Measurements from ENCODE around the gene IL17RA.

Gene IL17RA

GRCh38 chr22:17140022-17140421, 55.2 kb downstream of the IL17RA start:
- H3K9ac ChIP-seq = no peak overlapping the region
- no peaks in the 10 kb centered on the region for H3K4me1 ChIP-seq
- no peak overlapping the region for H3K4me3 ChIP-seq (ENCODE audit: low read depth, low read length)
- H3K36me3 ChIP-seq (ENCODE audit: control insufficient read depth, insufficient read depth, low read length) = no peaks in the 10 kb centered on the region
- H3K27ac ChIP-seq = no peak overlapping the region
- H3K27me3 ChIP-seq (ENCODE audit: control insufficient read depth, insufficient read depth, low read length) = no peaks in the 10 kb centered on the region
- H3K4me2 ChIP-seq (ENCODE audit: low read length) = no peak overlapping the region
- H2AFZ ChIP-seq = no peak overlapping the region
- no peaks in the 10 kb centered on the region for H3K79me2 ChIP-seq
- TF ChIP-seq CTCF (IDR thresholded peaks at IDR 0.05) = no peak
- H3K9me3 ChIP-seq (ENCODE audit: control insufficient read depth, low read length) = no peaks in the 10 kb centered on the region

- Histone ChIP-seq H3K9me3 (ENCODE audit: control insufficient read depth, low read length) (no peaks in the 10 kb centered on the region), H3K27me3 (ENCODE audit: control insufficient read depth, insufficient read depth, low read length) (no peaks in the 10 kb centered on the region), H3K36me3 (ENCODE audit: control insufficient read depth, insufficient read depth, low read length) (no peaks in the 10 kb centered on the region), H3K4me1 (no peaks in the 10 kb centered on the region), H3K27ac (no peak overlapping the region), H3K79me2 (no peaks in the 10 kb centered on the region), H3K9ac (no peak overlapping the region), H2AFZ (no peak overlapping the region), H3K4me2 (ENCODE audit: low read length) (no peak overlapping the region), H3K4me3 (ENCODE audit: low read depth, low read length) (no peak overlapping the region)
- TF ChIP-seq CTCF (IDR thresholded peaks at IDR 0.05) = no peak
Observed at GRCh38 chr22:17140826-17141766, 56.3 kb downstream of the IL17RA start.

- Histone ChIP-seq H3K27me3 (ENCODE audit: control insufficient read depth, insufficient read depth, low read length) (no peaks in the 10 kb centered on the region), H3K4me2 (ENCODE audit: low read length) (no peak overlapping the region), H3K79me2 (no peaks in the 10 kb centered on the region), H3K27ac (no peak overlapping the region), H3K9me3 (ENCODE audit: control insufficient read depth, low read length) (no peaks in the 10 kb centered on the region), H3K36me3 (ENCODE audit: control insufficient read depth, insufficient read depth, low read length) (no peaks in the 10 kb centered on the region), H2AFZ (no peak overlapping the region), H3K4me3 (ENCODE audit: low read depth, low read length) (no peak overlapping the region), H3K4me1 (no peaks in the 10 kb centered on the region), H3K9ac (no peak overlapping the region)
- no peak for TF ChIP-seq CTCF (IDR thresholded peaks at IDR 0.05)
Observed at GRCh38 chr22:17143101-17143500, 58.3 kb downstream of the IL17RA start.

- H3K4me3 ChIP-seq (ENCODE audit: low read depth, low read length) = no peak overlapping the region
- H3K36me3 ChIP-seq (ENCODE audit: control insufficient read depth, insufficient read depth, low read length) = no peaks in the 10 kb centered on the region
- H3K27me3 ChIP-seq (ENCODE audit: control insufficient read depth, insufficient read depth, low read length) = no peaks in the 10 kb centered on the region
- H3K9me3 ChIP-seq (ENCODE audit: control insufficient read depth, low read length) = no peaks in the 10 kb centered on the region
- H3K4me1 ChIP-seq = no peaks in the 10 kb centered on the region
- no peak overlapping the region for H3K9ac ChIP-seq
- no peaks in the 10 kb centered on the region for H3K79me2 ChIP-seq
- H3K27ac ChIP-seq = no peak overlapping the region
- no peak for TF ChIP-seq CTCF (IDR thresholded peaks at IDR 0.05)
- H3K4me2 ChIP-seq (ENCODE audit: low read length) = no peak overlapping the region
- no peak overlapping the region for H2AFZ ChIP-seq
Observed at GRCh38 chr22:17143826-17144225, 59.0 kb downstream of the IL17RA start.

Data from parathyroid adenoma (tissue), 2 donors.